Stimulated activated CD4-positive, alpha-beta T cell treated with anti-CD3 and anti-CD28 coated beads, Interleukin-4, amount 100 ng/mL, for 1 hour (primary cell): ENCODE results near the gene GRHL3.

Experiments used
- DNase-seq: peaks from one replicate; pipeline ENCODE4 v3.0.0-alpha.2; 2020

GRHL3 gene

GRCh38 chr1:24293392-24294227 lies 25.5 kb upstream of the GRHL3 start:
- DNase-seq: no peak

GRCh38 chr1:24294228-24294672 lies 24.9 kb upstream of the GRHL3 start:
- no peak for DNase-seq

GRCh38 chr1:24294716-24295371 lies 24.3 kb upstream of the GRHL3 start:
- no peak for DNase-seq

GRCh38 chr1:24295535-24295934 lies 23.6 kb upstream of the GRHL3 start:
- DNase-seq: no peak

GRCh38 chr1:24297187-24297851 lies 21.8 kb upstream of the GRHL3 start:
- no peak for DNase-seq

GRCh38 chr1:24297852-24298232 lies 21.3 kb upstream of the GRHL3 start:
- DNase-seq: no peak

- DNase-seq: no peak
These were observed 20.6 kb upstream of the GRHL3 start for GRCh38 chr1:24298606-24299005.

GRCh38 chr1:24299901-24300300 lies 19.3 kb upstream of the GRHL3 start:
- DNase-seq: no peak

GRCh38 chr1:24300971-24301784 lies 18.0 kb upstream of the GRHL3 start:
- no peak for DNase-seq

- DNase-seq: no peak
These were observed 17.4 kb upstream of the GRHL3 start for GRCh38 chr1:24301785-24302175.

- DNase-seq: no peak
These were observed 16.9 kb upstream of the GRHL3 start for GRCh38 chr1:24302209-24302611.

GRCh38 chr1:24303600-24303999 lies 15.6 kb upstream of the GRHL3 start:
- DNase-seq: no peak

GRCh38 chr1:24304763-24305162 lies 14.4 kb upstream of the GRHL3 start:
- DNase-seq: no peak

GRCh38 chr1:24308365-24309015 lies 10.7 kb upstream of the GRHL3 start:
- DNase-seq: no peak

GRCh38 chr1:24309762-24310485 lies 9.2 kb upstream of the GRHL3 start:
- DNase-seq: no peak

- no peak for DNase-seq
These were observed 7.9 kb upstream of the GRHL3 start for GRCh38 chr1:24311234-24311633.

GRCh38 chr1:24311741-24312140 lies 7.4 kb upstream of the GRHL3 start:
- DNase-seq: no peak

GRCh38 chr1:24315391-24315790 lies 3.8 kb upstream of the GRHL3 start:
- DNase-seq: no peak

GRCh38 chr1:24316645-24317044 lies 2.5 kb upstream of the GRHL3 start:
- DNase-seq: no peak

GRCh38 chr1:24317081-24317480 lies 2.1 kb upstream of the GRHL3 start:
- no peak for DNase-seq

GRCh38 chr1:24317956-24318614 lies 1.1 kb upstream of the GRHL3 start:
- no peak for DNase-seq
